PFSK-1 (cell line): ENCODE results near the gene NEUROG1. TPM values are rescaled to one million over a fixed set of nuclear protein-coding genes. Genes with fewer than 3 reads are reported as not detected.

ENCODE experiments used
- FOXP2 ChIP-seq: optimal IDR thresholded peaks from 2 replicates; pipeline ENCODE3; 2011; ENCODE audit warnings: borderline replicate concordance, control low read depth, inconsistent platforms; ENCODE audit not compliant: insufficient read depth; ENCODE audit errors: extremely low read length, extremely low read depth
- POLR2AphosphoS5 ChIP-seq: IDR thresholded peaks from 2 replicates; pipeline ENCODE4 v1.6.1; 2012; ENCODE audit warnings: low read depth, mild to moderate bottlenecking, control low read depth, low read length, moderate library complexity
- REST ChIP-seq, 2 experiments: IDR thresholded peaks; 2 replicates each; pipeline versions ENCODE4 v1.6.1 to v1.8.0; 2011 to 2012; ENCODE audit warnings: low read depth in 2 of 2, low read length in 2 of 2, control low read depth in 1 of 2, inconsistent platforms in 1 of 2, mild to moderate bottlenecking in 1 of 2, moderate library complexity in 1 of 2; ENCODE audit not compliant: insufficient read depth in 1 of 2
- SIN3A ChIP-seq: IDR thresholded peaks from 2 replicates; pipeline ENCODE4 v1.6.1; 2012; ENCODE audit warnings: mild to moderate bottlenecking, low read length, moderate library complexity, borderline replicate concordance; ENCODE audit not compliant: insufficient read depth
- TAF1 ChIP-seq: IDR thresholded peaks from 2 replicates; pipeline ENCODE4 v1.6.1; 2012; ENCODE audit warnings: low read length, control low read depth, borderline replicate concordance; ENCODE audit not compliant: insufficient read depth
- polyA plus RNA-seq: library from polyadenylated mRNA; unstranded; fragments of >200 nt; gene quantifications from one replicate; pipeline ENCODE4 v1.2.1, GENCODE V29; 2012; ENCODE audit warnings: low read depth, missing spikeins; ENCODE audit not compliant: insufficient read length

Gene NEUROG1
- not detected for polyA plus RNA-seq

GRCh38 chr5:135535820-135536801, at the start of gene NEUROG1:
Gene NEUROG1 (minus strand): TSS chr5:135535964. CDS start chr5:135535690, 274 bp downstream.
- no peak for TF ChIP-seq TAF1
- TF ChIP-seq POLR2AphosphoS5: no peak
- TF ChIP-seq SIN3A: no peak
- no peak for TF ChIP-seq FOXP2
- TF ChIP-seq REST (IDR thresholded peaks at IDR 0.05; ENCODE audit: insufficient read depth in 1 of 2, low read depth in 2 of 2, low read length in 2 of 2): no peak

GRCh38 chr5:135584918-135585317, 49.2 kb upstream of the NEUROG1 start:
- TF ChIP-seq REST (IDR thresholded peaks at IDR 0.05; ENCODE audit: insufficient read depth in 1 of 2, low read depth in 2 of 2, low read length in 2 of 2) (no peak), FOXP2 (no peak), SIN3A (no peak), POLR2AphosphoS5 (no peak), TAF1 (no peak)

GRCh38 chr5:135584276-135584675, 48.5 kb upstream of the NEUROG1 start:
- no peak for TF ChIP-seq POLR2AphosphoS5
- no peak for TF ChIP-seq SIN3A
- no peak for TF ChIP-seq REST (IDR thresholded peaks at IDR 0.05; ENCODE audit: insufficient read depth in 1 of 2, low read depth in 2 of 2, low read length in 2 of 2)
- TF ChIP-seq FOXP2: no peak
- TF ChIP-seq TAF1: no peak

- TF ChIP-seq FOXP2 (no peak), REST (IDR thresholded peaks at IDR 0.05; ENCODE audit: insufficient read depth in 1 of 2, low read depth in 2 of 2, low read length in 2 of 2) (no peak), TAF1 (no peak), POLR2AphosphoS5 (no peak), SIN3A (no peak)
Measured at GRCh38 chr5:135582099-135582781, 46.5 kb upstream of the NEUROG1 start.
